Activated T-cell treated with anti-CD3 and anti-CD28 coated beads for 24 hours (primary cell): ENCODE results near the gene PLEKHM2.
"Not testable (repeated sequence)": the region's sequence is repeated elsewhere in the genome, so short reads cannot be mapped to it uniquely, and the experiment has no call there.

Source experiments
- DNase-seq: peaks from one replicate; pipeline ENCODE4 v3.0.0-alpha.2; 2020; ENCODE audit warnings: low read depth

PLEKHM2 gene

DNA sequence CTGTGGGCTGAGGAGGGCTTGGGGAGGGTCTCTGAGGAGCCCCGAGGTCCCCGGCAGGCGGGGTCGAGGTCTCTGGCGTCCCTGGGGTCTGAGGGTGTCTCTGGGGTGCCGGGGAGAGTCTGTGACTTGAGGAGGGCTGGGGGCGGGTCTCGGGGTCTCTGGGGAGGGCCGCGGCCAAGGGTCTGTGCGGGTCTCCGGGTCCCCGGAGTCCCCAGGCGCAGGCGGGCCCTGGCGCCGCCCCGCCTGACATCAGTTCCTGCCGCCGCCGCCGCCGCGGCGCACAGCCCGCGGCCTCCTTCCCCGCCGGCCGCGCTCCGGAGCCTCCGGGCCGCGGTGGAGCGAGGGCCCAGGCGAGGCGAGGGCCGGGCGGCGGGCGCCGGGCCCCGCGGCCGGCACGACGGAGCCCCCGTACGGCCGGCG is at the start of gene PLEKHM2:
PLEKHM2 (plus strand) TSS at position 279 of the 420 bp plus-strand sequence. CDS start 239 bp downstream, outside the sequence.
- peak; percentile 28 for DNase-seq

DNA sequence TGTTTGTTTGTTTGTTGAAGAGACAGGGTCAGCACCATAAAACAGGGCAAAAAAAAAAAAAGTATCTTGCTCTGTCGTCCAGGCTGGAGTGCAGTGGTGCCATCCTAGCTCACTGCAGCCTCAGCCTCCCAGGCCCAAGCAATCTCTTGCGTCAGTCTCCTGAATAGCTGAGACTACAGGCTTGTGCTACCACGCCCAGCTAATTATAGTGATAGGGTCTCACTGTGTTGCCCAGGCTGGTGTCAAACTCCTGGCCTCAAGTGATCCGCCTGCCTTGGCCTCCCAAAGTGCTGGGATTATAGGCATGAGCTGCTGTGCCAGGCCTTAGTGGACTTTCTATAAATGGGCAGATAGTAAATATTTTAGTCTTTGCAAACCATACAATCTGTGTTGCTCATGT is 47.7 kb upstream of the PLEKHM2 start:
- DNase-seq, result no peak

- DNase-seq, result no peak
Observed at GRCh38 chr1:15637826-15638225, 46.3 kb upstream of the PLEKHM2 start.

- DNase-seq, result no peak
Observed at GRCh38 chr1:15639262-15639661, 44.9 kb upstream of the PLEKHM2 start.

DNA sequence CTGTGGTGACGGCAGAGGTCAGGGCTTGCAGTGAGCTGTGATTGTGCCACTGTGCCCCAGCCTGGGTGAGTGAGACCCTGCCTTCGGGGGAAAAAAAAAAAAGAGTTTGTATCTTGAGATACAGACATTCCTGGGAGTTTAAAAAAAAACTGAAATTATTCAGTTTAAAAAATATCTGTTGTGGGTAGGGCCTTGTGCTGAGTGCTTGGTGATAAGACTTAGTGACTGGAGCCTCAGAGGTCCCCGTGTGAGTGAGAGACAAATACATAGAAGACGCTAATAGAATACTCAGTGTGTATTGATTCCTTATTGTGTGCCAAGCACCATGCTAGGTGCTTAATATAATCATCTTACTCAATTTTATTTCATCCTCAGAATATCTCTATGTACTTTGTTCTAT is 44.2 kb upstream of the PLEKHM2 start:
- no peak for DNase-seq

- no peak for DNase-seq
Observed at GRCh38 chr1:15640667-15641066, 43.5 kb upstream of the PLEKHM2 start.

GRCh38 chr1:15649937-15650336 is 34.2 kb upstream of the PLEKHM2 start:
- DNase-seq, result no peak

DNA sequence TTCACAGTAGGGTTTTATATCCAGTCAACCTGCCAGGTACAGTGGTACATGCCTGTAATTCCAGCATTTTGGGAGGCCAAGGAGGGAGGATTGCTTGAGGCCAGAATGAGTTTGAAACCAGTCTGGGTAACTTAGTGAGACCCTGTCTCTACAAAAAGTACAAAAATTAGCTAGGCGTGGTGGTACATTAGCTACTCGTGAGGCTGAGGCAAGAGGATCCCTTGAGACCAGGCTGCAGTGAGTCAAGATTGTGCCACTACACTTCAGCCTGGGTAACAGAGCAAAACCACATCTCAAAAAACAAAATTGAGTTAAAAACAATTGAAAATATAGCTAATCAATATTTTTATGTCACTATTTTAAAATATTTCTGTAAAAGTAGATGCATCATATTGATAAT is 33.7 kb upstream of the PLEKHM2 start:
- DNase-seq, result no peak

- DNase-seq, result not testable (repeated sequence)
Observed at GRCh38 chr1:15652130-15652529, 32.0 kb upstream of the PLEKHM2 start.

GRCh38 chr1:15654091-15654690 is 29.9 kb upstream of the PLEKHM2 start:
- DNase-seq, result no peak

GRCh38 chr1:15656464-15656863 is 27.7 kb upstream of the PLEKHM2 start:
- no peak for DNase-seq

GRCh38 chr1:15657021-15657420 is 27.1 kb upstream of the PLEKHM2 start:
- DNase-seq, result no peak

- no peak for DNase-seq
Observed at GRCh38 chr1:15660151-15660550, 24.0 kb upstream of the PLEKHM2 start.

DNA sequence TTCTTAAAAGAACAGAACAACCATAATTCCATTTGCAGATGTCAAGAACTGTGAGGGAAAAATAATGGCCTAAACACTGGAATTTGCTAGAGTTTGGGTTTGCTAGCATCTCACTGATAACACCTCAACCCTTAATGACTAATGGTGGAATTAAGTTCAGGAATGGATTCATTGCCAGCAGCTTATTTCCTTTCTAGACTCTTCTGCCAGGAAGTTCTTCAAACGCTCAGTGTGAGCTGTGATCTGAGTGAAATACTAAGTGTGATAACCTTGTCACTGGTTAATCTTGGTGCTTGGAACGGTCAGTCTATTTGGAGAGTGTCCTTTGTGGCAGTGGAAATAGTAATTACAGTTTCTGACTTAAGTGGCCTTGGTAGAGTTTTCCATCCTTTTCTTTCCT is 21.6 kb upstream of the PLEKHM2 start:
- DNase-seq, result no peak

- DNase-seq, result no peak
Observed at GRCh38 chr1:15663925-15664324, 20.2 kb upstream of the PLEKHM2 start.

GRCh38 chr1:15667362-15667761 is 16.8 kb upstream of the PLEKHM2 start:
- no peak for DNase-seq

DNA sequence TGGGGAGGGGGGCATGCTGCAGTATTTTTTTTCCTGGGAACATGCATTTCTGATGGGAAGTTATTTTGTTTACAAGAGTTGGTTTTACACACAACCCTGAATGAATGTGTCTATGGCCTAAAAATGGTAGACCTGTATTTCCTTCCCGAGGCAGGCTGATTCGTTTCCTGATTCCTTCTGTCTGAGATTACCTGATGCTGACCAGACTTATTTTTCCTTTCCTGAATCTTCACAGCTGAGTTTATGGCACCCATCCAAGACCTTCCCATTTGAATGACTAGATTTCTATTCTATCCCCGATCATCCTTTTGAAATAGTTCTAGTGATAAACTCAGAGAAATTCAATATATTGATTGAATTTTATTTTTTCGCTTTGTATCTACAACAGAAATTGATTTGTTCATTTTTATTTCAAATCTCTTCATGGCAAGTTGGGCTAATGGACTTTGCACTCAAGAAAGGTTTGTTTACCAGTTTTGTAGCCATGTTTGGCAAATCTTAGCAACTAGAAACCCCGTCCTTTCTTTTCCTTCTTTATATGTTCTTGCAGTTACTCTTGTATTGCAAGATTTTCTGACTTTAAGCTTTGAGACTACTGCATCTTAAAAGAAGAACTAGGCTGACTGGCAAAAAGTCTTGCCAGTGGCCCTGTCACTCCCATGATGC is 15.9 kb upstream of the PLEKHM2 start:
- DNase-seq, result no peak

DNA sequence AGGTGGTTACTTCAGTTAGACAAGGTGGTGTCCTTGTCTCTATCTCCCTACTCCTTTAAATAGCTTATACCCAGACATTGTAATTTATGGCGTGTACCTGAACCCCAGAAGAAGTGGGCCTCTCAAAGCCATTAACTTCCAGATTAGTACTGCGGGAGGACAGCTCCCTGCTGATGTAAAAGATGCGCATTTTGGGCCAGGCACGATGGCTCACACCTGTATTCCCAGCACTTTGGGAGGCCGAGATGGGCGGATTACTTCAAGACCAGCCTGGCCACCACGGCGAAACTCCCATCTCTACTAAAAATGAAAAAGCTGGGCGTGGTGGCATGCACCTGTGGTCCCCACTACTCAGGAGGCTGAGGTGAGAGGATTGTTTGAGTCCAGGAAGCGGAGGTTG is 15.0 kb upstream of the PLEKHM2 start:
- no peak for DNase-seq

GRCh38 chr1:15669864-15670263 is 14.3 kb upstream of the PLEKHM2 start:
- no peak for DNase-seq

DNA sequence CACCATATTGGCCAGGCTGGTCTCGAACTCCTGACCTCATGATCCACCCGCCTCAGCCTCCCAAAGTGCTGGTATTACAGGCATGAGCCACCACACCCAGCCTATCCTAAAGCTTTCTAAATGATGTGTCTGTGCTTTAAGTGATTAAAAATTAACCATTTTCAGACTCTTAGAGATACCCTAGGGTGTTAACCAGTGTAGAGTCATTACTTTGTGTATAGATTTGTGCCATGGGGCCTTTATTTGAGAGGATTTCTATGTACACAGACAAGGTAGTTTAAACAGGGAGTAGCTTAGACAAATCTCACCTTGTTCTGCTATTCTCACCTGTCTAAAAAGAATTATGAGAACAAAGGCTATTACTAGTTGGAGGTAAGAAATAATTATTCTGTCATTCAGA is 12.7 kb upstream of the PLEKHM2 start:
- no peak for DNase-seq

GRCh38 chr1:15674386-15675159 is 9.5 kb upstream of the PLEKHM2 start:
- DNase-seq, result no peak

DNA sequence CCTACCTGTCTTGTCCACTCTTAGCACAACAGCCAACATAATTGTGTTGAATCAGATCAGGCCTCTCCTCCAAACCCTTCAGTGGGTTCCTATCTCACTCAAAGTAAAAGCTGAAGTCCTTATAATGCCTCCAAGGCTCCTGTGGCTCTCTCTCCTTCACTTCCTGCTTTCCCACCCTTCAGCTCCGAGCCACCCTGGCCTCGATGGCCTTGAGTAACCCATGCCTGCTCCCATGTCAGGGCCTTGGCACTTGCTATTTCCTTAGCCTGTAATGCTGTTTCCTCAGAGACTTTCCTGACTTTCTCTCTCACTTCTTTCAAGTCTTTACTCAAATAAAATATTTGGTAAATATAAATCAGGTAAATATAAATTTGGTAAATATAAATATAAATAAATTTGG is 8.1 kb upstream of the PLEKHM2 start:
- DNase-seq, result no peak
